Activated CD8-positive, alpha-beta T cell treated with anti-CD3 and anti-CD28 coated beads for 36 hours (primary cell): ENCODE results near the gene ANXA5. TPM values are rescaled to one million over a fixed set of nuclear protein-coding genes. Genes with fewer than 3 reads are reported as not detected.
A peak's percentile ranks its signal among the peaks of the same experiment; 100 is the strongest.

Experiments
- ATAC-seq: fragments of 200-7000 bp; cut with Tn5 transposase; one replicate; pipeline ENCODE4 v1.10.0; 2021; ENCODE audit warnings: mild to moderate bottlenecking, moderate library complexity
- CTCF ChIA-PET: fragments of 350-600 bp; sonication (Branson Sonifier 250); formaldehyde crosslinking; loops from one replicate; lab custom pipeline; 2021; ENCODE audit warnings: antibody characterized with exemption; lab: Charles Lee
- POLR2A ChIA-PET: fragments of 350-600 bp; sonication (Branson Sonifier 250); formaldehyde crosslinking; loops from one replicate; lab custom pipeline; 2021; ENCODE audit warnings: antibody characterized with exemption; lab: Charles Lee
- DNase-seq: peaks from one replicate; pipeline ENCODE4 v3.0.0-alpha.2; 2020
- H3K27ac Mint-ChIP-seq: one replicate; pipeline ENCODE4 v1.8.0; 2021; ENCODE audit warnings: mild to moderate bottlenecking, mixed read lengths
- H3K27me3 Mint-ChIP-seq: one replicate; pipeline ENCODE4 v1.8.0; 2021; ENCODE audit warnings: mixed read lengths
- H3K36me3 Mint-ChIP-seq: one replicate; pipeline ENCODE4 v1.8.0; 2021; ENCODE audit warnings: low read depth, mixed read lengths
- H3K4me1 Mint-ChIP-seq: one replicate; pipeline ENCODE4 v1.8.0; 2021; ENCODE audit warnings: low read depth, mixed read lengths
- H3K4me3 Mint-ChIP-seq: one replicate; pipeline ENCODE4 v1.8.0; 2021; ENCODE audit warnings: mild to moderate bottlenecking, moderate library complexity, mixed read lengths
- H3K9me3 Mint-ChIP-seq: one replicate; pipeline ENCODE4 v1.8.0; 2021; ENCODE audit warnings: mixed read lengths
- CTCF ChIP-seq: fragments of 200-600 bp; IDR thresholded peaks from one replicate; pipeline ENCODE4 v1.8.0; 2022; ENCODE audit warnings: antibody characterized with exemption, mild to moderate bottlenecking
- intact Hi-C: fragments of 100-400 bp; cut with micrococcal nuclease; formaldehyde crosslinking; loops from one replicate; pipeline ENCODE4 v1.10.0; 2022
- total RNA-seq, 2 experiments: library from RNA; stranded (reverse); gene quantifications; one replicate each; pipeline ENCODE4 v1.2.3, GENCODE V29; 2021

Gene ANXA5
- 10 to 100 TPM; 31.4 to 34.1 TPM for total RNA-seq

- ATAC-seq (peak; percentile 86), DNase-seq (peak; percentile 80)
- CTCF ChIA-PET = interaction anchor here (0.7 to 1.3 kb wide), 3 partner anchors 9 to 97 kb away, joined by 3 read pairs; no protein-coding TSS in a partner anchor
- no peak for TF ChIP-seq CTCF
- H3K9me3 Mint-ChIP-seq = no peaks in the 10 kb centered on the region
- peaks cover 3% of the 10 kb centered on the region for H3K36me3 Mint-ChIP-seq
- POLR2A ChIA-PET = interaction anchor here (1.8 kb wide), 1 partner anchor 11 kb away, joined by 6 read pairs; no protein-coding TSS in a partner anchor
- peaks cover 23% of the 10 kb centered on the region for H3K4me1 Mint-ChIP-seq
- peak within 1 kb of the TSS; percentile 92 for H3K4me3 Mint-ChIP-seq
- intact Hi-C loops = no loop called here
- peaks cover 40% of the 10 kb centered on the region for H3K27me3 Mint-ChIP-seq
- peak within 1 kb of the TSS; percentile 93 for H3K27ac Mint-ChIP-seq
Measured at GRCh38 chr4:121696581-121697461, at the start of gene ANXA5. Gene ANXA5, minus strand, starts transcription at chr4:121696980. Its CDS starts 391 bp downstream, at chr4:121696589.

- TF ChIP-seq CTCF = no peak
- intact Hi-C loops = no loop called here
- H3K9me3 Mint-ChIP-seq = peaks cover 3% of the 10 kb centered on the region
- no peaks in the 10 kb centered on the region for H3K4me1 Mint-ChIP-seq
- no peaks in the 10 kb centered on the region for H3K36me3 Mint-ChIP-seq
- no peak overlapping the region for H3K27ac Mint-ChIP-seq
- ATAC-seq (no peak), DNase-seq (no peak)
- H3K4me3 Mint-ChIP-seq = no peak overlapping the region
- H3K27me3 Mint-ChIP-seq = peaks cover 8% of the 10 kb centered on the region
- ChIA-PET CTCF (no interaction called here), POLR2A (no interaction called here)
Measured at GRCh38 chr4:121742794-121743193, 46.0 kb upstream of the ANXA5 start.

GRCh38 chr4:121741751-121742150 is 45.0 kb upstream of the ANXA5 start:
- H3K36me3 Mint-ChIP-seq = no peaks in the 10 kb centered on the region

GRCh38 chr4:121740796-121741409 is 44.1 kb upstream of the ANXA5 start:
- H3K4me3 Mint-ChIP-seq = no peak overlapping the region
- POLR2A ChIA-PET = no interaction called here
- no peak for DNase-seq
- CTCF ChIA-PET = no interaction called here
- peaks cover 3% of the 10 kb centered on the region for H3K9me3 Mint-ChIP-seq
- H3K27ac Mint-ChIP-seq = no peak overlapping the region
- no peaks in the 10 kb centered on the region for H3K4me1 Mint-ChIP-seq
- peaks cover 5% of the 10 kb centered on the region for H3K27me3 Mint-ChIP-seq
- no peak for ATAC-seq
- TF ChIP-seq CTCF = no peak
- intact Hi-C loops = no loop called here
- no peaks in the 10 kb centered on the region for H3K36me3 Mint-ChIP-seq

More at GRCh38 chr4:121741751-121742150, 45.0 kb upstream of the ANXA5 start:
- Mint-ChIP-seq H3K9me3 (peaks cover 3% of the 10 kb centered on the region), H3K27ac (no peak overlapping the region), H3K4me1 (no peaks in the 10 kb centered on the region), H3K27me3 (peaks cover 5% of the 10 kb centered on the region), H3K4me3 (no peak overlapping the region)
- intact Hi-C loops = no loop called here
- POLR2A ChIA-PET = no interaction called here
- TF ChIP-seq CTCF = no peak
- CTCF ChIA-PET = no interaction called here
- DNase-seq = no peak
- ATAC-seq = no peak
